ENCODE measurements around the gene RUVBL1.

DNA sequence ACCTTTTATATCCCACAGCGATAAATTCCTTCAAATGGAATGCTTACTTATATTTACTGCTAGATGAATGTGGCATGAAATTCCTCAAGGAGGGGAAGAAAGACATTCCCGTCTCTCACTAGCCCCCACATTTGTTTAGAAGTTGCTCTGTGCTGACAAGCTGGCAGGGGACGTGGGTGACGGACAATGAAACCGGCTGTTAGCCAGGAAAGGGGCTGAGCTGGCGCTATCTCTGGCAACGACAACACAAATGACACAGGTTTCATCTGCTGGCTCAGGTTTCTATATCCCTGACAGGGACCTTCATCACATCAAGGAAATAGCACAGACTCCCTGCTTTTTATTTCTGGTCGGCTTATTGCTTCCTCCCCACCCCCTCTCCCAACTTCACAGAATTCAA lies 15.8 kb downstream of the RUVBL1 start:
- no peak for TF ChIP-seq CTCF (IDR thresholded peaks at IDR 0.05)
- no peak for TF ChIP-seq POLR2AphosphoS5 (IDR thresholded peaks at IDR 0.05)
- no peak for TF ChIP-seq POLR2A (IDR thresholded peaks at IDR 0.05)
